Liver (tissue), 9 donors: Measurements from ENCODE around the gene ARL5B. TPM values are rescaled to one million over a fixed set of nuclear protein-coding genes. Genes with fewer than 3 reads are reported as not detected.

Experiments used
- DNase-seq: peaks from one replicate; pipeline ENCODE4 v3.0.0-alpha.2; 2017; ENCODE audit warnings: low spot score
- H3K27ac ChIP-seq, 2 donors: one replicate each; pipeline ENCODE4 v1.7.0; 2013; ENCODE audit warnings: inconsistent platforms in 2 of 2, low read length in 2 of 2, control low read depth in 1 of 2, low read depth in 1 of 2, mild to moderate bottlenecking in 1 of 2
- H3K27me3 ChIP-seq, 4 donors: one replicate each; pipeline versions ENCODE4 v1.6.1 to v1.7.0; 2013; ENCODE audit warnings: low read length in 3 of 4, inconsistent platforms in 1 of 4, mild to moderate bottlenecking in 1 of 4, moderate library complexity in 1 of 4; ENCODE audit not compliant: control insufficient read depth in 4 of 4, insufficient read depth in 4 of 4
- H3K36me3 ChIP-seq, 4 donors: one replicate each; pipeline versions ENCODE4 v1.6.1 to v1.7.0; 2013; ENCODE audit warnings: low read length in 3 of 4, mild to moderate bottlenecking in 3 of 4, low read depth in 1 of 4, moderate library complexity in 1 of 4; ENCODE audit not compliant: control insufficient read depth in 4 of 4, insufficient read depth in 3 of 4
- H3K4me1 ChIP-seq, 4 donors: one replicate each; pipeline versions ENCODE4 v1.6.1 to v1.7.0; 2013; ENCODE audit warnings: low read length in 3 of 4, mild to moderate bottlenecking in 3 of 4, moderate library complexity in 1 of 4; ENCODE audit not compliant: control insufficient read depth in 4 of 4, insufficient read depth in 4 of 4
- H3K4me3 ChIP-seq, 3 donors: one replicate each; pipeline versions ENCODE4 v1.6.1 to v1.7.0; 2013; ENCODE audit warnings: low read length in 3 of 3, control low read depth in 1 of 3, low read depth in 1 of 3, mild to moderate bottlenecking in 1 of 3
- H3K9ac ChIP-seq, 2 donors: one replicate each; pipeline ENCODE4 v1.7.0; 2013; ENCODE audit warnings: low read length in 2 of 2, mild to moderate bottlenecking in 2 of 2, moderate library complexity in 2 of 2, control low read depth in 1 of 2, low read depth in 1 of 2
- H3K9me3 ChIP-seq, 4 donors: one replicate each; pipeline versions ENCODE4 v1.6.1 to v1.7.0; 2013; ENCODE audit warnings: low read length in 3 of 4; ENCODE audit not compliant: control insufficient read depth in 4 of 4
- FOXA1 ChIP-seq: IDR thresholded peaks from 2 replicates; pipeline ENCODE4 v1.6.1; 2016; ENCODE audit warnings: antibody characterized with exemption
- GABPA ChIP-seq, 2 donors: IDR thresholded peaks in 1 of 2; conservative IDR thresholded peaks in 1 of 2; 2 replicates each; pipeline ENCODE4 v1.6.1; 2016; ENCODE audit warnings: antibody characterized with exemption in 2 of 2, mild to moderate bottlenecking in 1 of 2, moderate library complexity in 1 of 2
- HNF4A ChIP-seq, 2 donors: conservative IDR thresholded peaks; 2 replicates each; pipeline ENCODE4 v1.6.1; 2016; ENCODE audit warnings: antibody characterized with exemption in 2 of 2, mild to moderate bottlenecking in 2 of 2
- HNF4G ChIP-seq: IDR thresholded peaks from 2 replicates; pipeline ENCODE4 v1.6.1; 2016; ENCODE audit warnings: antibody characterized with exemption
- JUND ChIP-seq, 2 donors: IDR thresholded peaks; 2 replicates each; pipeline ENCODE4 v1.6.1; 2016; ENCODE audit warnings: antibody characterized with exemption in 2 of 2
- NR2F2 ChIP-seq: IDR thresholded peaks from 2 replicates; pipeline ENCODE4 v1.6.1; 2016; ENCODE audit warnings: antibody characterized with exemption
- RAD21 ChIP-seq, 2 donors: IDR thresholded peaks; 2 replicates each; pipeline ENCODE4 v1.6.1; 2016; ENCODE audit warnings: antibody characterized with exemption in 2 of 2, mild to moderate bottlenecking in 2 of 2
- SP1 ChIP-seq: IDR thresholded peaks from 2 replicates; pipeline ENCODE4 v1.6.1; 2018; ENCODE audit warnings: antibody characterized with exemption, mild to moderate bottlenecking
- TAF1 ChIP-seq: conservative IDR thresholded peaks from 2 replicates; pipeline ENCODE4 v1.6.1; 2016; ENCODE audit warnings: antibody characterized with exemption, mild to moderate bottlenecking
- YY1 ChIP-seq: IDR thresholded peaks from 2 replicates; pipeline ENCODE4 v1.6.1; 2016; ENCODE audit warnings: antibody characterized with exemption, mild to moderate bottlenecking
- WGBS: extraction: QIAGEN DNeasy Blood & Tissue Kit; methylation state at CpG from one replicate; pipeline ENCODE4 v1.1.7; 2013; 5-methylcytosine and 5-hydroxymethylcytosine counted together
- polyA plus RNA-seq, 2 donors: library from polyadenylated mRNA; stranded (reverse) in 1 of 2; unstranded in 1 of 2; fragments of 200-250 nt in 1 of 2; fragments of >200 nt in 1 of 2; fragmentation: Nextera tagmentation in 1 of 2; extraction: Ambion mirVana in 1 of 2; gene quantifications; one replicate each; pipeline versions ENCODE4 v1.2.1 to v1.2.3, GENCODE V29; 2013 to 2015
- total RNA-seq, 2 donors: library from RNA; depleted of rRNA; stranded (reverse); fragments of >200 nt; gene quantifications; one replicate each; pipeline ENCODE4 v1.2.3, GENCODE V29; 2014
- TF ChIP-seq, protein P1 (sequence below): fragments of 150-350 bp; IDR thresholded peaks from 2 replicates; pipeline ENCODE4 v1.5.1; 2017; ENCODE audit warnings: improper control_type of control experiment, low read depth, low read length; ENCODE audit not compliant: missing input control
- TF ChIP-seq, protein P2 (sequence below): IDR thresholded peaks from 2 replicates; pipeline ENCODE4 v1.6.1; 2016; ENCODE audit warnings: antibody characterized with exemption
- donor health status: healthy.
- donor health status: healthy.
- donor health status: healthy.
- donor health status: healthy.
- donor health status: healthy.

Gene ARL5B
- total and polyA plus RNA-seq, 4 donors = 5.2 to 19.5 (median 12.3) TPM

DNA sequence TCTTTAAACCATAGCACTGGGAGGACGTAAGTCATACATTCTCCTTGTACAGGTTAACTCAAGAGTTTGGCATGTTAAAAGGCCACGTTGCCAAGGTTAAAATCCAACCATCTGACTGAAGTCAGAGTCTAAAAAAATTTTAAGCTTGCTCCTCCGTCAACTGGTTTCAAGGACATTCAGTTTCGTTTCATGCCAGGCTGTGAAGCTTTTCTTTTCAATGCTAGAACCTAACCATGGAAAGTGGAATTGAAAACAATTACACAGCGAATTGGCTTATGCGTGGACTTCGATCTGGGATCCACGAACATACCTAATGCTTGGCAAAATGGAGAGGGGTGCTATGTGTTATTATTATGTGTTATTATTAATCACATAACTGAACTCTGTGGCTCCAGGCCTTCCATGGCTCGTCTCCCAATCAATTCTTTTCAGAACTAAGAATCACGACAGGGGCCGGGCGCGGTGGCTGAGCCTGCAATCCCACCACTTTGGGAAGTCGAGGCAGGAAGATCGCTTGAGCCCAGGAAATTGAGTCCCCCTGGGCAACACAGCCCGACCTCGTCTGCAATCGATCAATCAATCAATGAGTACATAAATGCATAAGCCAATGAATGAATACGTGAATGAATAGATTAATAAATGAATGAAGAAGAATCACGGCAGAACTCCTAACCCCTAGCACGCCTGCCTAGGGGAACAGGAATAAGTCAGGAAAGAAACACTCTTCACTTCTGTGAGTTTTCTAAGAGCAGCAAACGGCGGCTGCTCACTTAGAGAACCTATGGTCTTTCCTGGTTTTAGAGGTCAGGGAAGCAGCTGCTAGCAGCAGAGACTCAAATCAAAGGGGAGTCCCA is 733 bp upstream of the ARL5B start (continued):
- TF ChIP-seq, protein P1, sequence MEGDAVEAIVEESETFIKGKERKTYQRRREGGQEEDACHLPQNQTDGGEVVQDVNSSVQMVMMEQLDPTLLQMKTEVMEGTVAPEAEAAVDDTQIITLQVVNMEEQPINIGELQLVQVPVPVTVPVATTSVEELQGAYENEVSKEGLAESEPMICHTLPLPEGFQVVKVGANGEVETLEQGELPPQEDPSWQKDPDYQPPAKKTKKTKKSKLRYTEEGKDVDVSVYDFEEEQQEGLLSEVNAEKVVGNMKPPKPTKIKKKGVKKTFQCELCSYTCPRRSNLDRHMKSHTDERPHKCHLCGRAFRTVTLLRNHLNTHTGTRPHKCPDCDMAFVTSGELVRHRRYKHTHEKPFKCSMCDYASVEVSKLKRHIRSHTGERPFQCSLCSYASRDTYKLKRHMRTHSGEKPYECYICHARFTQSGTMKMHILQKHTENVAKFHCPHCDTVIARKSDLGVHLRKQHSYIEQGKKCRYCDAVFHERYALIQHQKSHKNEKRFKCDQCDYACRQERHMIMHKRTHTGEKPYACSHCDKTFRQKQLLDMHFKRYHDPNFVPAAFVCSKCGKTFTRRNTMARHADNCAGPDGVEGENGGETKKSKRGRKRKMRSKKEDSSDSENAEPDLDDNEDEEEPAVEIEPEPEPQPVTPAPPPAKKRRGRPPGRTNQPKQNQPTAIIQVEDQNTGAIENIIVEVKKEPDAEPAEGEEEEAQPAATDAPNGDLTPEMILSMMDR = peak; percentile 9
- TF ChIP-seq, protein P2, sequence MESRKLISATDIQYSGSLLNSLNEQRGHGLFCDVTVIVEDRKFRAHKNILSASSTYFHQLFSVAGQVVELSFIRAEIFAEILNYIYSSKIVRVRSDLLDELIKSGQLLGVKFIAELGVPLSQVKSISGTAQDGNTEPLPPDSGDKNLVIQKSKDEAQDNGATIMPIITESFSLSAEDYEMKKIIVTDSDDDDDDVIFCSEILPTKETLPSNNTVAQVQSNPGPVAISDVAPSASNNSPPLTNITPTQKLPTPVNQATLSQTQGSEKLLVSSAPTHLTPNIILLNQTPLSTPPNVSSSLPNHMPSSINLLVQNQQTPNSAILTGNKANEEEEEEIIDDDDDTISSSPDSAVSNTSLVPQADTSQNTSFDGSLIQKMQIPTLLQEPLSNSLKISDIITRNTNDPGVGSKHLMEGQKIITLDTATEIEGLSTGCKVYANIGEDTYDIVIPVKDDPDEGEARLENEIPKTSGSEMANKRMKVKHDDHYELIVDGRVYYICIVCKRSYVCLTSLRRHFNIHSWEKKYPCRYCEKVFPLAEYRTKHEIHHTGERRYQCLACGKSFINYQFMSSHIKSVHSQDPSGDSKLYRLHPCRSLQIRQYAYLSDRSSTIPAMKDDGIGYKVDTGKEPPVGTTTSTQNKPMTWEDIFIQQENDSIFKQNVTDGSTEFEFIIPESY = no peak
- TF ChIP-seq YY1 (no peak), SP1 (peak; percentile 33), RAD21 (IDR thresholded peaks at IDR 0.05) (peak in 1 of 2 donors; percentile 22), TAF1 (peak; percentile 86), NR2F2 (no peak)

DNA sequence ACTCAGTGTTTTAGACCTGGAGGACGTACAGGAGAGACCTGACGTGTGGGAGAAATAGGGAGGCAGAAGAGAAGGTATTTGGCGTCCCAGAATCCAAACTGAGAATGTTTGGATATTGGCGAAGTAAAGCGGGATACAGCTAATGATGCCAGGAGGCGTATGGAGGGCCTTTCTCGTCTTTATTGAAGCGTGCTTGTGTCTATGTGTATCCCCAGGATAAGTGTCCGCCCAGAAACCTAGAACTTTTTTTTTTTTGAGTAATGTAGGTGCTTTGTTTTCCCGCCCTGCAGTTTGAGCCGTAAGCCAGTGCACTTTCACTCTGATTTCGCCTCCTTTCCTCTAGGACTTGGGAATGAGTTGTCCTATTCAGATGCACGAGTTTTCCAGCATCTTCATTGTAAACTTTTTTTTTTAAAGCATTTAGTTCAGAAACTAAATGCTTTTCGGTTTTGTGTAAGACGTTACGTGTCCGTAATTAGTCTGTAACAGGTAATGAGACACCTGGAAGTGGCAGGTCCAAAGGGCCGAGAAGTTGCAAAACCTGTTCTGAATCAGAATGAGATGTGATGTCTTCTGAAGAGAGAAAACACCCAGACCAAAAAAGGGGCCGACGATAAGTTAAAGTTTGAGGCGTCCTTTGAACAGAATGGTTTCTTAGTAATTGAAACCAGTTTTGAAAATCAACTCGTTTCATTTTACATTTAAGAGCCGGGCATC is 746 bp downstream of the ARL5B start:
- Histone ChIP-seq H3K4me1 (peaks cover 13 to 31% (median 16%) of the 10 kb centered on the region in 4 donors), H3K9me3 (no peaks in the 10 kb centered on the region), H3K36me3 (no peaks in the 10 kb centered on the region), H3K4me3 (peak overlapping the region; percentile 83 to 99 (median 89)), H3K9ac (peak overlapping the region; percentile 91 to 99), H3K27ac (peak overlapping the region; percentile 99 to 100), H3K27me3 (no peaks in the 10 kb centered on the region)
- DNase-seq = no peak
- under 1% methylated on average over 23 of the region's 23 CpGs for whole genome bisulfite sequencing
- TF ChIP-seq GABPA (IDR thresholded peaks at IDR 0.05 in 1 of 2, conservative IDR thresholded peaks at IDR 0.05 in 1 of 2) (peak in 1 of 2 donors; percentile 17), SP1 (no peak), HNF4G (peak; percentile 24), HNF4A (conservative IDR thresholded peaks at IDR 0.05) (peak; percentile 58 to 69)

DNA sequence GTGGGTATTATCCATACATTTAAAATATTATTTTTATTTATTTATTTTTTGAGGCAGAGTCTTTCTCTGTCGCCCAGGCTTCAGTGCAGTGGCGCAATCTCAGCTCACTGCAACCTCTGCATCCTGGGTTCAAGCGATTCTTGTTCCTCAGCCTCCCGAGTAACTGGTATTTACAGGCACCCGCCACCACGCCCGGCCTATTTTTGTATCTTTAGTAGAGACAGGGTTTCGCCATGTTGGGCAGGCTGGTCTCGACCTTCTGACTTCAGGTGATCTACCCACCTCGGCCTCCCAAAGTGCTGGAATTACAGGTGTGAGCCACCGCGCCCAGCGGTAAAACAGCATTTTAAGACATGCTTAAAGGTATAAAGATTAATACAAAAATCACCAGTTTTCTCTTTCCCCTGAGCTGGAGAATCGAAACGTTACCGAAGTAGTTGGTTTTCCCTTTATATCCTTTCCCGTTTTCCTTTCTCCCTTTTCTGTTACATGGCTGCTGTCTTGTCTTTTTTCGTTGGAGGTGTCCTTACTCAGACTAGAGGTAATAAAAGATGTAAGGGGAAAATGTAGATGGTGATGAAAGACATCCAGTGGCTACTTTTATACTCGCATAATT is 1.7 kb downstream of the ARL5B start:
- Histone ChIP-seq H3K9ac (peak overlapping the region in 1 of 2 donors; percentile 91), H3K27me3 (no peaks in the 10 kb centered on the region), H3K4me1 (peaks cover 15 to 40% (median 23%) of the 10 kb centered on the region in 4 donors), H3K36me3 (no peaks in the 10 kb centered on the region), H3K9me3 (no peaks in the 10 kb centered on the region), H3K4me3 (peak overlapping the region; percentile 83 to 99 (median 89)), H3K27ac (peak overlapping the region in 1 of 2 donors; percentile 100)
- 84% methylated on average over 19 of the region's 19 CpGs for WGBS
- TF ChIP-seq FOXA1 = no peak
- no peak for TF ChIP-seq HNF4A (conservative IDR thresholded peaks at IDR 0.05)
- TF ChIP-seq, protein P1 = no peak
- TF ChIP-seq JUND (IDR thresholded peaks at IDR 0.05) = no peak
- no peak for TF ChIP-seq GABPA (IDR thresholded peaks at IDR 0.05 in 1 of 2, conservative IDR thresholded peaks at IDR 0.05 in 1 of 2)
- no peak for DNase-seq
